HG03097 (cell line): Measurements from ENCODE around the gene GOT2.

Source experiments
- ATAC-seq: cut with Tn5 transposase; IDR thresholded peaks from one replicate; pipeline ENCODE4 v1.9.1; 2021; ENCODE audit not compliant: unreplicated experiment, low FRiP score

The GOT2 gene

DNA sequence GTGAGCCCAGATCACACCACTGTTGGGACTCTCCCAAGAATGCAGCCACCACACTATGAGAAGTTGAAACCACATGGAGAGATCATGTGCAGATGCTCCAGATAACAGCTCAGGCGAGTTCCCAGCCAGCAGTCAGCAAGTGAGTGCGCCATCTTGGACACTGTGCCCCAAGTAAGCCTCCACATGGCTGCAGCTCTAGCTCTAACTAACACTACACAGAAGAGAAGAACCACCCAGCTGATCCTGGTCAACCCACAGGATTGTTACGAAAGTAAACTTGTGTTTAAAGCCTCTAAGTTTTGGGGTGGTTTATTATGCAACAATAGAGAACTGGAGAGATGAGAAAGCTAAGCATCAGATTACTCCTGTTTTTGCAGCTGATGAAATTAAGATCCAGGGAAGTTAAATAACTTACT is 75.3 kb downstream of the GOT2 start:
- ATAC-seq, result no peak
